UCSD-AML1 (cell line): Measurements from ENCODE around the gene ADRB1.

Experiments used
- DNase-seq: peaks from one replicate; lab custom pipeline; 2025; ENCODE audit not compliant: unreplicated experiment; lab: John Stamatoyannopoulos, UW

Gene ADRB1

DNA sequence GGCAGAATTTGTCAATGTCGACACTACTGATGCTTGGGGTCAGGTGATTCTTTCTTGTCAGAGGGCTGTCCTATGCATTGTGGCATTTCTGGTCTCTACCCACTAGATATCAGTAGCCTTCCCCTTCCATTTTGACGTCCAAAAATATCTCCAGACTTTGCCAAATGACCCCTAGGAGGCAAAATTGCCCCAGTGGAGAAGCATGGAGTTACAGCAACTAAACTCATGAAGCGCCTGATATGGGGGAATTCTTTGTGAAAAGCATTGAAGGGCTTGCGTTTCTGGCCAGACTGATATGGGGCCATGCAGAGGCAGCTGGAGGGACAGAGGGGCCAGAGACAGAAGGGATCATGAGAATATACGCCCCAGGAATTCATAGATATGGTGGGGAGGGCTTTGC, 43.6 kb downstream of the ADRB1 start:
- no peak for DNase-seq

DNA sequence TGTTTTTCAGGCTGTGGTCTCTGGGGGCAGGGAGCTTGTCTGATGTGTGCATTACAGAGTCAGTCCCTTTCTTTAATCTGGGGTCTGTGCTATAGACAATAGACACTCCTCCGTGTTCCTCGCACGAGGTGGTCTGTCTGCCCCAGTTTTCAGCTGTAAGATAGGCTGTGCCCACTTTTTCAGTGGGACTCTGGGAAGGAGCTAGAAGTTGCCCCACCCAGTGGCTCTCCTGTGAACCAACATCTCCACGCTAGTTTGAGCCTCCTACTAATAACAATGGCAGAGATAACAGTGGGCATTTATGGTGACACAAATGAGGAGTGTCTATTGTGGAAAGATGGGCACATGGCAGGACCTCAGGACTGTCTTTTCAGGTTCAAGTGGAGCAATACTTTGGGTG, 44.0 kb downstream of the ADRB1 start:
- DNase-seq: no peak

- no peak for DNase-seq
Observed at GRCh38 chr10:114094795-114095194, 51.1 kb downstream of the ADRB1 start.

GRCh38 chr10:114095559-114096337, 52.1 kb downstream of the ADRB1 start:
- DNase-seq: no peak
